ENCODE measurements around the gene BTN1A1. TPM values are rescaled to one million over a fixed set of nuclear protein-coding genes. Genes with fewer than 3 reads are reported as not detected.

Gene BTN1A1
- total and polyA plus RNA-seq, 9 of the 15 experiments (the other 6 are each of a cell fraction or from before 2014, with no cell fraction given): 0.01 to 0.15 (median 0.06) TPM; not detected in 4

DNA sequence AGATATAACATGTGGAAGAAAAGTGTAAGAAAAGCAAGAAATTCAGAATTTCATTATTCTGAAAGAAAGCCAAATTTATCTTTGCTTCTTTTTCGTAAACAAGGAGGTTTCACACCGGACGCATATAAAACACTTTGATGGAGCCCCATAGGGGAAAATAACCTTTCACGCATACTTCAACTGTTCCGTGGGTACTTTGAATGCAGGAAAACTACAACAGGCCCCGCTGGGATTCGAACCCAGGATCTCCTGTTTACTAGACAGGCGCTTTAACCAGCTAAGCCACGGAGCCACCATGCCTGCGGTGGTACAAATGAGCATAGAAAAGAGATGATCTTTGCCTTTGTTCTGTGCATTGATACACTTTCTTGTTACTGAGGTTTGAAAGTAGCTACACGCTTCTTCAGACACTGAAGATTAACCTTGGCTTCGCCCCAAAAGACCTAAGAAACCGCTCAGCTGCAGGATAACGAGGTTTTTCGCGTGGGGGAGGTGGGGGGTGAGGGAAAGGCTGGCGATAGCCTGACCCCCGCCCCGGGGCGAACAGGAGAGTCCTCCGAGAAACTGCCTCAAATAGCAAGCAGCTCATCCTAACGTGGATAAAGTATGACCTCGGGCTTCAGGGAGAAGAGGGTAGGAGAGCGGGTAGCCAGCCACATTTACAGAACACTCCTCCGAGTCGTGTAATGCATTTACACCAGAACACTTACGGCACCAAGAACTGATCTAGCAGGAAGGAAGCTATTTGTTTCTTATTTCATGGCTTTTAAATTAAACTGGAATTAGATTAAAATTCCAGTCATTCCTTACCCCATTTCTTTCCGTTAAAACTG, 32.8 kb downstream of the BTN1A1 start (continued):
- no peak for TF ChIP-seq SIX5 (IDR thresholded peaks at IDR 0.05; ENCODE audit: borderline replicate concordance in 1 of 2, insufficient read depth in 1 of 2, low read depth in 1 of 2, low read length in 2 of 2)
- TF ChIP-seq NFATC3 (IDR thresholded peaks at IDR 0.05): 0 out of 2 replicates have a peak, but pooled peaks have one; percentile 52
- peak; percentile 62 to 73; a peak in 3 of 4 replicates for TF ChIP-seq TEAD1 (CRISPR knock-in tag; IDR thresholded peaks at IDR 0.05)
- TF ChIP-seq HMGN3 (IDR thresholded peaks at IDR 0.05; ENCODE audit: borderline replicate concordance, extremely low read depth, insufficient read length, low read depth, low read length): no peak
- TF ChIP-seq PRMT5 (CRISPR knock-in tag; IDR thresholded peaks at IDR 0.05): no peak
- TF ChIP-seq, protein P1, sequence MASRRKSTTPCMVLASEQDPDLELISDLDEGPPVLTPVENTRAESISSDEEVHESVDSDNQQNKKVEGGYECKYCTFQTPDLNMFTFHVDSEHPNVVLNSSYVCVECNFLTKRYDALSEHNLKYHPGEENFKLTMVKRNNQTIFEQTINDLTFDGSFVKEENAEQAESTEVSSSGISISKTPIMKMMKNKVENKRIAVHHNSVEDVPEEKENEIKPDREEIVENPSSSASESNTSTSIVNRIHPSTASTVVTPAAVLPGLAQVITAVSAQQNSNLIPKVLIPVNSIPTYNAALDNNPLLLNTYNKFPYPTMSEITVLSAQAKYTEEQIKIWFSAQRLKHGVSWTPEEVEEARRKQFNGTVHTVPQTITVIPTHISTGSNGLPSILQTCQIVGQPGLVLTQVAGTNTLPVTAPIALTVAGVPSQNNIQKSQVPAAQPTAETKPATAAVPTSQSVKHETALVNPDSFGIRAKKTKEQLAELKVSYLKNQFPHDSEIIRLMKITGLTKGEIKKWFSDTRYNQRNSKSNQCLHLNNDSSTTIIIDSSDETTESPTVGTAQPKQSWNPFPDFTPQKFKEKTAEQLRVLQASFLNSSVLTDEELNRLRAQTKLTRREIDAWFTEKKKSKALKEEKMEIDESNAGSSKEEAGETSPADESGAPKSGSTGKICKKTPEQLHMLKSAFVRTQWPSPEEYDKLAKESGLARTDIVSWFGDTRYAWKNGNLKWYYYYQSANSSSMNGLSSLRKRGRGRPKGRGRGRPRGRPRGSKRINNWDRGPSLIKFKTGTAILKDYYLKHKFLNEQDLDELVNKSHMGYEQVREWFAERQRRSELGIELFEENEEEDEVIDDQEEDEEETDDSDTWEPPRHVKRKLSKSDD (conservative IDR thresholded peaks at IDR 0.05; ENCODE audit: low read length): no peak
- TF ChIP-seq, protein P2, sequence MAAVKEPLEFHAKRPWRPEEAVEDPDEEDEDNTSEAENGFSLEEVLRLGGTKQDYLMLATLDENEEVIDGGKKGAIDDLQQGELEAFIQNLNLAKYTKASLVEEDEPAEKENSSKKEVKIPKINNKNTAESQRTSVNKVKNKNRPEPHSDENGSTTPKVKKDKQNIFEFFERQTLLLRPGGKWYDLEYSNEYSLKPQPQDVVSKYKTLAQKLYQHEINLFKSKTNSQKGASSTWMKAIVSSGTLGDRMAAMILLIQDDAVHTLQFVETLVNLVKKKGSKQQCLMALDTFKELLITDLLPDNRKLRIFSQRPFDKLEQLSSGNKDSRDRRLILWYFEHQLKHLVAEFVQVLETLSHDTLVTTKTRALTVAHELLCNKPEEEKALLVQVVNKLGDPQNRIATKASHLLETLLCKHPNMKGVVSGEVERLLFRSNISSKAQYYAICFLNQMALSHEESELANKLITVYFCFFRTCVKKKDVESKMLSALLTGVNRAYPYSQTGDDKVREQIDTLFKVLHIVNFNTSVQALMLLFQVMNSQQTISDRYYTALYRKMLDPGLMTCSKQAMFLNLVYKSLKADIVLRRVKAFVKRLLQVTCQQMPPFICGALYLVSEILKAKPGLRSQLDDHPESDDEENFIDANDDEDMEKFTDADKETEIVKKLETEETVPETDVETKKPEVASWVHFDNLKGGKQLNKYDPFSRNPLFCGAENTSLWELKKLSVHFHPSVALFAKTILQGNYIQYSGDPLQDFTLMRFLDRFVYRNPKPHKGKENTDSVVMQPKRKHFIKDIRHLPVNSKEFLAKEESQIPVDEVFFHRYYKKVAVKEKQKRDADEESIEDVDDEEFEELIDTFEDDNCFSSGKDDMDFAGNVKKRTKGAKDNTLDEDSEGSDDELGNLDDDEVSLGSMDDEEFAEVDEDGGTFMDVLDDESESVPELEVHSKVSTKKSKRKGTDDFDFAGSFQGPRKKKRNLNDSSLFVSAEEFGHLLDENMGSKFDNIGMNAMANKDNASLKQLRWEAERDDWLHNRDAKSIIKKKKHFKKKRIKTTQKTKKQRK (IDR thresholded peaks at IDR 0.05; ENCODE audit: borderline replicate concordance, low read depth, low read length): no peak
- TF ChIP-seq ZNF347 (CRISPR knock-in tag; IDR thresholded peaks at IDR 0.05; ENCODE audit: low read depth): no peak
- TF ChIP-seq CTBP1 (IDR thresholded peaks at IDR 0.05; ENCODE audit: borderline replicate concordance): peak; percentile 81; the same call in 1 of the 2 replicates
- peak; percentile 66; the same call in 1 of the 2 replicates for TF ChIP-seq L3MBTL2 (IDR thresholded peaks at IDR 0.05)
- TF ChIP-seq, protein P3, sequence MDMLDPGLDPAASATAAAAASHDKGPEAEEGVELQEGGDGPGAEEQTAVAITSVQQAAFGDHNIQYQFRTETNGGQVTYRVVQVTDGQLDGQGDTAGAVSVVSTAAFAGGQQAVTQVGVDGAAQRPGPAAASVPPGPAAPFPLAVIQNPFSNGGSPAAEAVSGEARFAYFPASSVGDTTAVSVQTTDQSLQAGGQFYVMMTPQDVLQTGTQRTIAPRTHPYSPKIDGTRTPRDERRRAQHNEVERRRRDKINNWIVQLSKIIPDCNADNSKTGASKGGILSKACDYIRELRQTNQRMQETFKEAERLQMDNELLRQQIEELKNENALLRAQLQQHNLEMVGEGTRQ (CRISPR knock-in tag; IDR thresholded peaks at IDR 0.05): no peak
- TF ChIP-seq ZBED1 (IDR thresholded peaks at IDR 0.05): no peak
- TF ChIP-seq ZNF668 (CRISPR knock-in tag; IDR thresholded peaks at IDR 0.05): no peak
- no peak for TF ChIP-seq MCM3 (IDR thresholded peaks at IDR 0.05)
- TF ChIP-seq ZNF124 (CRISPR knock-in tag; IDR thresholded peaks at IDR 0.05): no peak
- TF ChIP-seq ELK1 (CRISPR knock-in tag; IDR thresholded peaks at IDR 0.05): no peak
- TF ChIP-seq, protein P4, sequence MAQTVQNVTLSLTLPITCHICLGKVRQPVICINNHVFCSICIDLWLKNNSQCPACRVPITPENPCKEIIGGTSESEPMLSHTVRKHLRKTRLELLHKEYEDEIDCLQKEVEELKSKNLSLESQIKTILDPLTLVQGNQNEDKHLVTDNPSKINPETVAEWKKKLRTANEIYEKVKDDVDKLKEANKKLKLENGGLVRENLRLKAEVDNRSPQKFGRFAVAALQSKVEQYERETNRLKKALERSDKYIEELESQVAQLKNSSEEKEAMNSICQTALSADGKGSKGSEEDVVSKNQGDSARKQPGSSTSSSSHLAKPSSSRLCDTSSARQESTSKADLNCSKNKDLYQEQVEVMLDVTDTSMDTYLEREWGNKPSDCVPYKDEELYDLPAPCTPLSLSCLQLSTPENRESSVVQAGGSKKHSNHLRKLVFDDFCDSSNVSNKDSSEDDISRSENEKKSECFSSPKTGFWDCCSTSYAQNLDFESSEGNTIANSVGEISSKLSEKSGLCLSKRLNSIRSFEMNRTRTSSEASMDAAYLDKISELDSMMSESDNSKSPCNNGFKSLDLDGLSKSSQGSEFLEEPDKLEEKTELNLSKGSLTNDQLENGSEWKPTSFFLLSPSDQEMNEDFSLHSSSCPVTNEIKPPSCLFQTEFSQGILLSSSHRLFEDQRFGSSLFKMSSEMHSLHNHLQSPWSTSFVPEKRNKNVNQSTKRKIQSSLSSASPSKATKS (CRISPR knock-in tag; IDR thresholded peaks at IDR 0.05): no peak
